Measurements from ENCODE around the gene SRP68.

- TF ChIP-seq, protein P1, sequence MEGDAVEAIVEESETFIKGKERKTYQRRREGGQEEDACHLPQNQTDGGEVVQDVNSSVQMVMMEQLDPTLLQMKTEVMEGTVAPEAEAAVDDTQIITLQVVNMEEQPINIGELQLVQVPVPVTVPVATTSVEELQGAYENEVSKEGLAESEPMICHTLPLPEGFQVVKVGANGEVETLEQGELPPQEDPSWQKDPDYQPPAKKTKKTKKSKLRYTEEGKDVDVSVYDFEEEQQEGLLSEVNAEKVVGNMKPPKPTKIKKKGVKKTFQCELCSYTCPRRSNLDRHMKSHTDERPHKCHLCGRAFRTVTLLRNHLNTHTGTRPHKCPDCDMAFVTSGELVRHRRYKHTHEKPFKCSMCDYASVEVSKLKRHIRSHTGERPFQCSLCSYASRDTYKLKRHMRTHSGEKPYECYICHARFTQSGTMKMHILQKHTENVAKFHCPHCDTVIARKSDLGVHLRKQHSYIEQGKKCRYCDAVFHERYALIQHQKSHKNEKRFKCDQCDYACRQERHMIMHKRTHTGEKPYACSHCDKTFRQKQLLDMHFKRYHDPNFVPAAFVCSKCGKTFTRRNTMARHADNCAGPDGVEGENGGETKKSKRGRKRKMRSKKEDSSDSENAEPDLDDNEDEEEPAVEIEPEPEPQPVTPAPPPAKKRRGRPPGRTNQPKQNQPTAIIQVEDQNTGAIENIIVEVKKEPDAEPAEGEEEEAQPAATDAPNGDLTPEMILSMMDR (IDR thresholded peaks at IDR 0.05; ENCODE audit: low read length): no peak
- no peak for TF ChIP-seq EZH2 (IDR thresholded peaks at IDR 0.05; ENCODE audit: borderline replicate concordance, low read length)
These were observed 64.5 kb downstream of the SRP68 start for GRCh38 chr17:76007850-76008165.
